ENCODE results near the gene STYK1. TPM values are rescaled to one million over a fixed set of nuclear protein-coding genes. Genes with fewer than 3 reads are reported as not detected.

STYK1 gene
- total and polyA plus RNA-seq, 8 donors = 0.04 to 0.55 (median 0.17) TPM; not detected in 2

DNA sequence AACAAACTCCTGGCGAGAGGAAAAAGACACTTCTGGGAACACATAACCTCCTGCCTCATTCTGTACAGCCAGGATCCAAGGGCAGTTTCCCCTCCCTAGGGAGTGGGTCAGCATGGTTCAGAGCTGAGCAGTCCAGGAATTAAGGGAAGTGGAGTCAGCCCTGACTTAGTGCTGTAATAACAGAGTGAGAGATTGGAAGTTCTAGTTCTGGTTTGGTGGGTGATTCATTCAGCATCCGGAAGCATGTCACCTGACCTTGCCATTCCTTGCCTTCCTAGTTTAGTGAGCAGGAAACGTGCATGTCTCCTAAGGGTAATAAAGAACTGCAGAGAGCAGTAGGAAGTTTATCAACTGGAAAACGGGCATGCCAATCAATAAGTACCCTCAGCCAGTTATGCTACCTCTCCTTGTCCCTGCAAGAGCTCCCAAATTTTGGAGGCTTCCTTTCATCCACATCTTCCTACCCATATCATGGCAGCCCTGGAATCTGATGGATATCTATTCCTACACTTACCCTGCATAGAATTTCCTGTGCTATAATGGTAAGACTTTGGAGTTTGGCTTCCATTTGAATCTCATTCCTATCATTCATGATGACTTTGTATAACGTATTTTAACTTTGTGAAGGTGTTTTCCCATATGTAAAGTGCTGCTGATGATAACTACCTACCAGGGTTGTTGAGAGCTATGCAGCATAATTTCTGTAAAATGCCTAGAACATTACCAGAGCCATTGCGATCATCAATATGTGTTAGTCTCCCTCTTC lies 31.9 kb downstream of the STYK1 start:
- H3K36me3 ChIP-seq = no peaks in the 10 kb centered on the region
- WGBS, 2 donors = 50 to 55% methylated on average over 6 of the region's 6 CpGs
- no peak overlapping the region for H3K4me3 ChIP-seq
- ATAC-seq (peak in 2 of 4 donors; percentile 31 to 44), FAIRE-seq (no peak), DNase-seq (no peak)
- intact Hi-C loops (cut with DNase I) = no loop called here
- H3K27me3 ChIP-seq = no peaks in the 10 kb centered on the region
- no peaks in the 10 kb centered on the region for H3K9me3 ChIP-seq
- no peak overlapping the region for H3K27ac ChIP-seq
- no peaks in the 10 kb centered on the region for H3K4me1 ChIP-seq
- TF ChIP-seq, protein P1, sequence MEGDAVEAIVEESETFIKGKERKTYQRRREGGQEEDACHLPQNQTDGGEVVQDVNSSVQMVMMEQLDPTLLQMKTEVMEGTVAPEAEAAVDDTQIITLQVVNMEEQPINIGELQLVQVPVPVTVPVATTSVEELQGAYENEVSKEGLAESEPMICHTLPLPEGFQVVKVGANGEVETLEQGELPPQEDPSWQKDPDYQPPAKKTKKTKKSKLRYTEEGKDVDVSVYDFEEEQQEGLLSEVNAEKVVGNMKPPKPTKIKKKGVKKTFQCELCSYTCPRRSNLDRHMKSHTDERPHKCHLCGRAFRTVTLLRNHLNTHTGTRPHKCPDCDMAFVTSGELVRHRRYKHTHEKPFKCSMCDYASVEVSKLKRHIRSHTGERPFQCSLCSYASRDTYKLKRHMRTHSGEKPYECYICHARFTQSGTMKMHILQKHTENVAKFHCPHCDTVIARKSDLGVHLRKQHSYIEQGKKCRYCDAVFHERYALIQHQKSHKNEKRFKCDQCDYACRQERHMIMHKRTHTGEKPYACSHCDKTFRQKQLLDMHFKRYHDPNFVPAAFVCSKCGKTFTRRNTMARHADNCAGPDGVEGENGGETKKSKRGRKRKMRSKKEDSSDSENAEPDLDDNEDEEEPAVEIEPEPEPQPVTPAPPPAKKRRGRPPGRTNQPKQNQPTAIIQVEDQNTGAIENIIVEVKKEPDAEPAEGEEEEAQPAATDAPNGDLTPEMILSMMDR (IDR thresholded peaks at IDR 0.05) = no peak

DNA sequence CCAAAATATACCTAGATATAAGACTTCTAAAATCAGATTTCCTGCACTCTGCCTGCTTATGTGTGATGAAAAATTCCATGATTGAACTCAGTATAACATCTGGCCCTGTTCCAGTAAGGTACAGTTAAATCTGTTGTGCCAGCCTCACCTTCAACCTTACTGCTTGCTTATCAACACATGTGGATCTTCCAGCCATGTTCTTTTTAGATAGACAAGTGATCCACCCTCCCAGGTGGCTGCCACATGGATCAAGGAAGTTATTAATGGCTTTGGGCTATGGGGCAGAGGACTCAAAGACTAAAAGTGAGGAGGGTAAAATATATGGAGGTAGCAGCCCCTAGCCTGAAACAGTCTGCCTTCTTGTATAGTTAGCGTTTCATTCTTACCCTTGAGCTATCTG lies 35.1 kb downstream of the STYK1 start:
- H3K4me3 ChIP-seq = no peak overlapping the region
- no peaks in the 10 kb centered on the region for H3K9me3 ChIP-seq
- H3K27ac ChIP-seq = no peak overlapping the region
- intact Hi-C loops (cut with DNase I) = no loop called here
- ATAC-seq (no peak), DNase-seq (no peak), FAIRE-seq (no peak)
- H3K27me3 ChIP-seq = no peaks in the 10 kb centered on the region
- TF ChIP-seq, protein P1 (IDR thresholded peaks at IDR 0.05) = no peak
- no peaks in the 10 kb centered on the region for H3K36me3 ChIP-seq
- WGBS, 2 donors = 93 to 94% methylated on average over 1 of the region's 1 CpG
- H3K4me1 ChIP-seq = no peaks in the 10 kb centered on the region

DNA sequence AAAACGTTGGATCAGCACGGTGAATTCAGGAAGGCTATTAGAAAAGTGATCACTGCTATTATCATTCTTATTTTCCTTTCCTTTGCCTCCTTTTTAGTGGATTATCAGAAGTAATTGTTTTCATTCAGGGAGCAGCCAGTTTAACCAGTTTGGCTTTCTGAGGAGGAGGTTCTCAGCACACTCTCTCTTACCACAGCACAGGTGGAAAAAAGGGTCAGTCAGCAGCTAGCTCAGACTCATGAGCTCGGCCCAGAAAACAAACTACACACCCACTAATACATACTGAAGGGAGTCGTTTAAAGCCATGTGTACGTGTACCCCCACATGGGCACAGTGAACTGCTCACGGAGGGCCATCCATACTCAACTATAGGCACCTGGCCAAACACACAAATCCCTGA lies 37.2 kb downstream of the STYK1 start:
- ATAC-seq = peak in 2 of 4 donors; percentile 44 to 50
- H3K27me3 ChIP-seq = no peaks in the 10 kb centered on the region
- no peak for FAIRE-seq
- DNase-seq = no peak
- 38 to 48% methylated on average over 6 of the region's 6 CpGs for WGBS, 2 donors
- H3K36me3 ChIP-seq = no peaks in the 10 kb centered on the region
- H3K27ac ChIP-seq = no peak overlapping the region
- TF ChIP-seq, protein P1 (IDR thresholded peaks at IDR 0.05) = no peak
- intact Hi-C loops (cut with DNase I) = no loop called here
- H3K9me3 ChIP-seq = no peaks in the 10 kb centered on the region
- no peaks in the 10 kb centered on the region for H3K4me1 ChIP-seq
- H3K4me3 ChIP-seq = no peak overlapping the region

DNA sequence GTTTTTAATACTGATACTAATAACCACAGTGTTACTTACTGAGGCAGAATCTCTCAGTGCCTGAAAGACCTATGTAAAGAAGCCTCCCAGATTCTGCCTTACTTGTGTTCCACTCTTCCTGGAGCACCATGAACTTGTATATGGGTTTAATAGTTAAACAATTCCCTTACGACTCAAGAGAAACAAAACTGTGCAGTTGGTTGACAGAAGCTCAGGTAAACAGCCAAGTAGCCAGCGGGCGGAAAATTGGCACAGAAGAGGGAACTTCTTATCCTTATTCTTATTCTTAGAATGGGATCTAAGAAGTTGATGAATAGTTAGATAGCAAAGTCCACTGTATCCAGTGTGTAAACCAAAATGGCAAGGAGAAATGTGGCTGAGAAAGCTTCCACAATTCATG lies 37.7 kb downstream of the STYK1 start:
- ATAC-seq (no peak), FAIRE-seq (no peak), DNase-seq (no peak)
- intact Hi-C loops (cut with DNase I) = no loop called here
- H3K4me1 ChIP-seq = no peaks in the 10 kb centered on the region
- no peaks in the 10 kb centered on the region for H3K9me3 ChIP-seq
- TF ChIP-seq, protein P1 (IDR thresholded peaks at IDR 0.05) = no peak
- no peak overlapping the region for H3K27ac ChIP-seq
- no peak overlapping the region for H3K4me3 ChIP-seq
- no peaks in the 10 kb centered on the region for H3K27me3 ChIP-seq
- 36 to 43% methylated on average over 3 of the region's 3 CpGs for WGBS, 2 donors
- H3K36me3 ChIP-seq = no peaks in the 10 kb centered on the region

DNA sequence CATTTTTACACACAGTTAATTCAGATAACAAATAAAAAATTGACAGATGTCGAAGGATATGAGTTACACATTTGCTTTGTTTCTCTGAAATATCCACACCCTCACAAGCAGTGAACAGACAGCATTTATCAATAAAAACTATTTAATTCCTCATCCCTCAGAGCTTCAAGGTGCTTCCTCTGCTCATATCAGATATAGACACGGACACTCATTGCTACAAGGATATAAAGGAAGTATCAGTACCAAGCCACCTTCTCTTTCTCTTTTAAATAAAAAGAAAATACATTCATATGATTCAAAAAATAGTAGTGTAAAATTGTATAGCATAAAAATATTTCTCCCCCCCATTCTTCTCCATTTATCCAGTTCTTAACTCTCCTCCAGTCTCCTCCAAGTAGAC lies 38.5 kb downstream of the STYK1 start:
- DNase-seq = no peak
- intact Hi-C loops (cut with DNase I) = no loop called here
- WGBS, 2 donors = 67 to 81% methylated on average over 2 of the region's 2 CpGs
- no peak overlapping the region for H3K4me3 ChIP-seq
- no peaks in the 10 kb centered on the region for H3K4me1 ChIP-seq
- no peak for ATAC-seq
- no peak overlapping the region for H3K27ac ChIP-seq
- TF ChIP-seq, protein P1 (IDR thresholded peaks at IDR 0.05) = no peak
- no peaks in the 10 kb centered on the region for H3K27me3 ChIP-seq
- no peaks in the 10 kb centered on the region for H3K9me3 ChIP-seq
- no peak for FAIRE-seq
- no peaks in the 10 kb centered on the region for H3K36me3 ChIP-seq

Data from pancreas (tissue), 10 donors.